ENCODE measurements around the gene LBR. TPM values are rescaled to one million over a fixed set of nuclear protein-coding genes. Genes with fewer than 3 reads are reported as not detected.
A peak's percentile ranks its signal among the peaks of the same experiment; 100 is the strongest.

LBR gene
- total RNA-seq, 2 experiments from 2014 or later: 145 to 156 TPM

GRCh38 chr1:225445639-225446594 is 18.1 kb upstream of the LBR start:
- H3K4me1 Mint-ChIP-seq (ENCODE audit: low read depth): peaks cover 58% of the 10 kb centered on the region
- ATAC-seq: no peak

GRCh38 chr1:225442123-225442505 is 14.3 kb upstream of the LBR start:
- ChIA-PET POLR2A (interaction anchor here (2.1 to 8.7 kb wide), 2 partner anchors 12 to 13 kb away, joined by 5 to 109 read pairs; partner anchors contain the start of gene LBR), CTCF (interaction anchor here (1.0 to 1.7 kb wide), 6 partner anchors 12 to 31 kb away, joined by 3 to 12 read pairs (median 4); partner anchors contain the start of gene LBR)
- H3K4me3 Mint-ChIP-seq: peak overlapping the region; percentile 28
- peak overlapping the region; percentile 79 for H3K27ac Mint-ChIP-seq
- no peaks in the 10 kb centered on the region for H3K27me3 Mint-ChIP-seq
- H3K36me3 Mint-ChIP-seq (ENCODE audit: low read depth): no peaks in the 10 kb centered on the region
- intact Hi-C loops (cut with micrococcal nuclease): no loop called here
- no peak for DNase-seq
- no peak for ATAC-seq
- H3K4me1 Mint-ChIP-seq (ENCODE audit: low read depth): peaks cover 51% of the 10 kb centered on the region
- no peak for TF ChIP-seq CTCF (IDR thresholded peaks at IDR 0.05)
- no peaks in the 10 kb centered on the region for H3K9me3 Mint-ChIP-seq

More at GRCh38 chr1:225445639-225446594, 18.1 kb upstream of the LBR start:
- TF ChIP-seq CTCF (IDR thresholded peaks at IDR 0.05): no peak
- peak overlapping the region; percentile 95 for H3K27ac Mint-ChIP-seq
- intact Hi-C loops (cut with micrococcal nuclease): no loop called here
- H3K27me3 Mint-ChIP-seq: no peaks in the 10 kb centered on the region
- H3K9me3 Mint-ChIP-seq: no peaks in the 10 kb centered on the region
- DNase-seq: no peak
- no peaks in the 10 kb centered on the region for H3K36me3 Mint-ChIP-seq (ENCODE audit: low read depth)
- ChIA-PET POLR2A (interaction anchor here (0.8 to 8.7 kb wide), 9 partner anchors 9 to 529 kb away, joined by 3 to 109 read pairs (median 4); partner anchors contain the start of genes LBR and TMEM63A), CTCF (interaction anchor here (1.1 to 3.0 kb wide), 9 partner anchors 9 to 29 kb away, joined by 3 to 11 read pairs (median 4); partner anchors contain the start of gene LBR)
- H3K4me3 Mint-ChIP-seq: peak overlapping the region; percentile 55

GRCh38 chr1:225441314-225442122 is 13.7 kb upstream of the LBR start:
- Mint-ChIP-seq H3K4me1 (ENCODE audit: low read depth) (peaks cover 51% of the 10 kb centered on the region), H3K36me3 (ENCODE audit: low read depth) (no peaks in the 10 kb centered on the region), H3K27me3 (no peaks in the 10 kb centered on the region), H3K27ac (peak overlapping the region; percentile 79), H3K9me3 (no peaks in the 10 kb centered on the region), H3K4me3 (peak overlapping the region; percentile 28)
- ATAC-seq: no peak
- peak; percentile 34 for TF ChIP-seq CTCF (IDR thresholded peaks at IDR 0.05)
- DNase-seq: no peak
- POLR2A ChIA-PET: interaction anchor here (0.9 to 8.7 kb wide), 3 partner anchors 13 to 27 kb away, joined by 4 to 109 read pairs (median 5); partner anchors contain the start of gene LBR
- CTCF ChIA-PET: interaction anchor here (1.0 to 1.7 kb wide), 10 partner anchors 12 to 40 kb away, joined by 3 to 12 read pairs (median 4); partner anchors contain the start of gene LBR
- intact Hi-C loops (cut with micrococcal nuclease): no loop called here

GRCh38 chr1:225440380-225441221 is 12.8 kb upstream of the LBR start:
- TF ChIP-seq CTCF (IDR thresholded peaks at IDR 0.05): no peak
- POLR2A ChIA-PET: interaction anchor here (0.9 to 8.7 kb wide), 2 partner anchors 12 to 28 kb away, joined by 4 to 109 read pairs; partner anchors contain the start of gene LBR
- H3K4me1 Mint-ChIP-seq (ENCODE audit: low read depth): peaks cover 45% of the 10 kb centered on the region
- no peak overlapping the region for H3K4me3 Mint-ChIP-seq
- no peaks in the 10 kb centered on the region for H3K36me3 Mint-ChIP-seq (ENCODE audit: low read depth)
- no peak overlapping the region for H3K27ac Mint-ChIP-seq
- no peak for DNase-seq
- intact Hi-C loops (cut with micrococcal nuclease): no loop called here
- H3K9me3 Mint-ChIP-seq: no peaks in the 10 kb centered on the region
- H3K27me3 Mint-ChIP-seq: no peaks in the 10 kb centered on the region
- CTCF ChIA-PET: interaction anchor here (1.0 to 1.7 kb wide), 10 partner anchors 11 to 41 kb away, joined by 3 to 12 read pairs (median 4); partner anchors contain the start of gene LBR
- ATAC-seq: no peak
